Astrocyte of the spinal cord (primary cell): Measurements from ENCODE around the gene LGSN.

Experiments used
- DNase-seq: peaks from one replicate; pipeline ENCODE4 v3.0.0; 2011; ENCODE audit warnings: low read depth, low spot score
- H3K4me3 ChIP-seq: 2 replicates; pipeline ENCODE4 v1.5.1; 2011; ENCODE audit warnings: low read depth, mild to moderate bottlenecking, low read length, moderate library complexity
- in situ Hi-C: cut with HindIII; loops from 2 replicates; pipeline ENCODE4 v1.10.0; 2017; ENCODE audit warnings: low sequenced_read_pairs
- TF ChIP-seq, protein P1 (sequence below): IDR thresholded peaks from 2 replicates; pipeline ENCODE4 v1.5.1; 2012; ENCODE audit warnings: low read depth, mild to moderate bottlenecking, low read length, inconsistent platforms

LGSN gene

DNA sequence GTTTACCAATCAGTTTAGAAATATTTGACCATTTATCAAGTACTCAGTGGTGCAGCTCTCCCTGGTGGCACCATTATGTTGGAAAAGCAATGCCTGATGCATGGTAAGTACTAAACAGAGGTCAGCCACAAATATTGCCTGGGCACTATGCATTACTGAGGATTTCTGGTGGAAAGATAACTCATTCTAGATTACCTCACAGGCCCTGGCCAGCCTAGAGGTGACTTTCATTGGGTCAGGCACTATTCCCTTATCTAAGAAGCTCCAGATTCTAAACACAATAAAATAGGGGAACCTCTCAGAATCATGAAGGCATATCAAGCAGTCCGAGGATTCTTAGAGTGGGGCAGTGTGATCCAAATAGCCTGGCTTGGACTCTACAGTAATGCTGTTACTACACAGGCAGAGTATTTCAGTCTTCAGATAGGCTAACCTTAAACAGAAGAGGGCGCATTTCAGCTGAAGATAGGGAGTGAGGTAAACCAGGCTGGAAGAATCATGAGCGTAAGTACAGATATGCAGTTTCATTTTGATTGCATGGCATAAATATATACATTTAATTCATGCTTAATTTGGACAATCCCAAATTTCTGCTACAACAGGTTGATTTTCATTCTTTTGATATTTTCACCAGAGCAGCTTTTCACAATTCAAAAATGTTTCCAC is 12.1 kb downstream of the LGSN start:
- no peak overlapping the region for H3K4me3 ChIP-seq
- TF ChIP-seq, protein P1, sequence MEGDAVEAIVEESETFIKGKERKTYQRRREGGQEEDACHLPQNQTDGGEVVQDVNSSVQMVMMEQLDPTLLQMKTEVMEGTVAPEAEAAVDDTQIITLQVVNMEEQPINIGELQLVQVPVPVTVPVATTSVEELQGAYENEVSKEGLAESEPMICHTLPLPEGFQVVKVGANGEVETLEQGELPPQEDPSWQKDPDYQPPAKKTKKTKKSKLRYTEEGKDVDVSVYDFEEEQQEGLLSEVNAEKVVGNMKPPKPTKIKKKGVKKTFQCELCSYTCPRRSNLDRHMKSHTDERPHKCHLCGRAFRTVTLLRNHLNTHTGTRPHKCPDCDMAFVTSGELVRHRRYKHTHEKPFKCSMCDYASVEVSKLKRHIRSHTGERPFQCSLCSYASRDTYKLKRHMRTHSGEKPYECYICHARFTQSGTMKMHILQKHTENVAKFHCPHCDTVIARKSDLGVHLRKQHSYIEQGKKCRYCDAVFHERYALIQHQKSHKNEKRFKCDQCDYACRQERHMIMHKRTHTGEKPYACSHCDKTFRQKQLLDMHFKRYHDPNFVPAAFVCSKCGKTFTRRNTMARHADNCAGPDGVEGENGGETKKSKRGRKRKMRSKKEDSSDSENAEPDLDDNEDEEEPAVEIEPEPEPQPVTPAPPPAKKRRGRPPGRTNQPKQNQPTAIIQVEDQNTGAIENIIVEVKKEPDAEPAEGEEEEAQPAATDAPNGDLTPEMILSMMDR, result peak; percentile 47
- DNase-seq, result peak; percentile 40
- in situ Hi-C loops, result no loop called here

DNA sequence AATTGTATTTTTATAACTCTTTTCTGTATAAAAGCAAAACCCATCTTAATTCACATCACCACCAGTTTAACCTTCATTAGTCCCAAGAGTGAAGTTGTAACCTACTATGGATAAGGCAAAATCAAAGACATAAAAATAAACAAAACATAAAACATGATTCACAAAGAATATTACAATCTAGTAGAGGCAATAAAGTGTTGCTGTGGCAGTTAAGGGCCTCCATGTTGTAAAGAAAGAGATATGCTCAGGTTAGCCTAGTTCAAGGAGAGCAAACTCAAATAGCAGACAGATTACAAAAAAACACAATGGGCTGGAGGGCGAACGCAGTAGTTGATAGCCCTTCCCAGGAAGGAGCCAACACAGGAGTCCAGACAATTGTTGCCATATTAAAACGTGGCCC is 13.4 kb downstream of the LGSN start:
- DNase-seq, result no peak
- TF ChIP-seq, protein P1, result no peak
- H3K4me3 ChIP-seq, result no peak overlapping the region
- in situ Hi-C loops, result no loop called here

DNA sequence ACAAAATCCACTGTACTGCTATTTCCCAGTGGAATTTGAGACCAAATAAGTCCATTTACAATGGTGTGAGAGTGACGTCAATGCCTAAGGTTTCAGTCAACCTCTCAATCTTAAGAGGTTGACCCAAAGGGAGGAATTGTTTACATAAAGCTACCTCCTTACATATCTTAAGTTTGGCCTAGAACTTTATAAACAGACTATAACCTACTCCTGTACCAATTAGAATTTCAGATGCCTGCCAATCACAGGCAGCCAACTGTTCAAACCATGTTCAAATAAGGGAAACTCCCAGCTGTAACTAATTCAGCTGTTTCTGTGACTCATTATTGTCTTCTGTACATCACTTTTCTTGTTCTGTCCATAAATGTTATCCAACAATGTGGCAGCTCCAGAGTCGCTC is 14.5 kb downstream of the LGSN start:
- DNase-seq, result no peak
- TF ChIP-seq, protein P1, result no peak
- in situ Hi-C loops, result no loop called here
- no peak overlapping the region for H3K4me3 ChIP-seq

DNA sequence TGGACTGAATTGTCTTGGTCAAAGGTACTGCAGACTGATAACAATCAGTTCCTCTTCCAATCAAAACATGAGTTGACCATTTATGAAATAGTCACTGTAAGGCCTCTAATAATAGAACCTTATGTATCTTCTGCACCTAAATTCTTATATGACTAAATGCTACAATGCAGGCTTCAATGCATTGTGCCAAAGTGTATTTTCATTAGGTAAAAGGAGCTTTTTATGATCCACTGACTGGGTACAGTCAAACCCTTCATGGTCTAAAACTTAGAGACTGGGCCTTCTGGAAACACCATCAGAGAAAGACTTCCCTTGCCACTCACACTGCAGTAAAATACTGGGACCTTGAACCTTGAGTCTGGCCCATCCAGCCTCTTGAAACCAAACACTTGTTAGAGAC is 16.3 kb downstream of the LGSN start:
- no peak overlapping the region for H3K4me3 ChIP-seq
- no peak for DNase-seq
- TF ChIP-seq, protein P1, result no peak
- in situ Hi-C loops, result no loop called here

DNA sequence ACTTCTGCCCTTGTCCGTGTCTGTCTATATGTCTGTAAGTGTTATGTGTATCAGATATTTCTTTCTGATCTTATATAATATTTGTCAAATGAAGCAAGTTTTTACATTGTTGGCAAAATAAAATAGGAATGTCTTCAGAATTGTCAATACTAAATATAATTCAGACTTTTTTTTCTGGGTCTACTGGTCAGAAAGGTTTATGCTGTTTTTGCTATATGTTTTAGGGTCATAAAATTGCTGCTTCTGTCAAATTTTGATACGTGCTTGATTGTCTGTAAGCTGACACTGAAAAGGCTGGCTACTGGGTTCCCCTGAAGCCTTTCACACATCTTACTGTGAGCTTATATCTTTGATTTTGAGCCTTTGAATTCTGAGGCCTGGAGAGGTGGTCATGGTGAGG is 20.1 kb downstream of the LGSN start:
- DNase-seq, result no peak
- in situ Hi-C loops, result no loop called here
- TF ChIP-seq, protein P1, result no peak
- H3K4me3 ChIP-seq, result no peak overlapping the region

DNA sequence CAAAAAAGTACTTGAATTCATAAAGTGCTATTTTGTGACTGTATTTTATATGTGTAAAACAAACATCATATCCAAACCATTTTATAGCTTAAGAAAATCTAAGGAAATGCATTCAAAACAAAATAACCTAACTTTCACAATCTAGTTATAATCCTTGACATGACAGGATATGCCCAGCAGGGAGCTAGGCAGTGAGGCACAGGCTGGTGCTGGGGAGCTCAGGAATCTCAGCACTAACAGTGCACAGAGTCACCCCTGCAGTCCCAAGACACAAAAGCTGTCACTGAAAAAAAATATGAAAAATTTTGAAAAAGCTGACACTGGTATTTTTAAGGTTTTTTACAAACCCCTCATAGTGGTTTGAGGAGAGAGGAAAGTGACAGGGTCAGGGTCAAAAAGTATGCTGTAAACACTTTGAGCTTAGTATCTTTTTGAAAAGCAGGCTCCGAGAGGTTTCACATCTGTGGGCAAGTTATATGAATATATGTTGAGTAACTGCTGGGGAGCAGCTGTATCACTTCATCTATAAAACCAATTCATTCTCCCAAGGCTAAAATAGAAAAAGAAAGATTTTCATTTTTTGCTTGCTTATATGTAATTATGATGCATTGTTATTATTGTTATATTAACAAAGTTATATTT is 24.1 kb downstream of the LGSN start:
- in situ Hi-C loops, result no loop called here
- no peak for DNase-seq
- H3K4me3 ChIP-seq, result no peak overlapping the region
- TF ChIP-seq, protein P1, result no peak
